ENCODE measurements around the gene PPIE.

PPIE gene

DNA sequence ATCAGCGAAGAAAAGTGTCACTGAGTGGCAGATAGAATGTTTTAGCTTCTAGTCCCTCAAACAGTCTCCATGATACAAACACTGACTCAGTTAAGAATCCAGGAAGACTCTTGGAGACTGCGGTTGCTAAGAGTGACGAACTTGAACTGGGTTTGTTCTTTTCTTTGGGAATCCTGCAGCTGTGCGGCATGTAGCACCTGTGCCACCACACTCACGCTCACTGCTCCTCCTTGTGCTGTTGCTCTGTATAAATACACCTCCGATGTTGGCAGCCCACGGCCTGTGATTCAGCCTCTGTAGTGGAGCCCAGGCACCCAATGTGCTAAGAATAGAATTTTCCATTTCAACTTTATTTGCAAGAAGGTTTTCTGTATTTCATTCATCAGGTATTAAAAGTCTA, 5.5 kb upstream of the PPIE start:
- no peaks in the 10 kb centered on the region for H3K4me1 ChIP-seq (ENCODE audit: control insufficient read depth, insufficient read depth, low read length)
- no peak overlapping the region for H3K4me3 ChIP-seq (ENCODE audit: insufficient read depth, low read depth, low read length)
- H3K9me3 ChIP-seq (ENCODE audit: control insufficient read depth, low read length): no peaks in the 10 kb centered on the region
- peaks cover 99% of the 10 kb centered on the region for H3K27me3 ChIP-seq (ENCODE audit: control insufficient read depth, insufficient read depth, low read length, poor library complexity, severe bottlenecking)
- no peak overlapping the region for H3K27ac ChIP-seq (ENCODE audit: insufficient read depth, low read depth, low read length, poor library complexity, severe bottlenecking)
- WGBS, 2 experiments: 72 to 77% methylated on average over 7 of the region's 7 CpGs
- no peaks in the 10 kb centered on the region for H3K36me3 ChIP-seq (ENCODE audit: control insufficient read depth, insufficient read depth, low read length)

DNA sequence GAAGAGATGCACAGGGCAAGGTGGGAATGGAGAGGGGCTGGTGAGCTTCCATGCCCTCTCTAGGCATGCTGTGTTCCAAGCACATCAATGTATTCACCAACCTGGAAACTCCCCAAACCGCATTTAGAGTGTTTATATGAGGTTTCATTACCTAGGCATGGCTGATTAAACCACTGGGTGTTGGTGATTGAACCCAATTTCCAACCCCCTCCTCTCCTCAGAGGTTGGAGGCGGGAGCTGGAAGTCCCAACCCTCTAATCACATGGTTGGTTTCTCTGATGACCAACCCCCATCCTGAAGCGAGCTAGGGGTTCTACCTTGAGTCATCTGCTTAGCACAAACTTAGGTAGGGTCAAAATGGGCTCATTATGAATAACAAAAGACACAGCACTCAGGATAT, 3.0 kb upstream of the PPIE start:
- H3K27me3 ChIP-seq (ENCODE audit: control insufficient read depth, insufficient read depth, low read length, poor library complexity, severe bottlenecking): peaks cover 73% of the 10 kb centered on the region
- 59 to 80% methylated on average over 3 of the region's 3 CpGs for WGBS, 2 experiments

GRCh38 chr1:39737546-39738169, 1.0 kb upstream of the PPIE start:
- H3K4me1 ChIP-seq (ENCODE audit: control insufficient read depth, insufficient read depth, low read length): peaks cover 3% of the 10 kb centered on the region
- no peak overlapping the region for H3K4me3 ChIP-seq (ENCODE audit: insufficient read depth, low read depth, low read length)
- H3K36me3 ChIP-seq (ENCODE audit: control insufficient read depth, insufficient read depth, low read length): peaks cover 5% of the 10 kb centered on the region
- H3K9me3 ChIP-seq (ENCODE audit: control insufficient read depth, low read length): no peaks in the 10 kb centered on the region
- H3K27ac ChIP-seq (ENCODE audit: insufficient read depth, low read depth, low read length, poor library complexity, severe bottlenecking): no peak overlapping the region
- 89 to 95% methylated on average over 9 of the region's 9 CpGs for WGBS, 2 experiments
- peaks cover 54% of the 10 kb centered on the region for H3K27me3 ChIP-seq (ENCODE audit: control insufficient read depth, insufficient read depth, low read length, poor library complexity, severe bottlenecking)

More for the DNA sequence above, 3.0 kb upstream of the PPIE start:
- Histone ChIP-seq H3K36me3 (ENCODE audit: control insufficient read depth, insufficient read depth, low read length) (no peaks in the 10 kb centered on the region), H3K4me1 (ENCODE audit: control insufficient read depth, insufficient read depth, low read length) (peaks cover 3% of the 10 kb centered on the region), H3K4me3 (ENCODE audit: insufficient read depth, low read depth, low read length) (no peak overlapping the region), H3K27ac (ENCODE audit: insufficient read depth, low read depth, low read length, poor library complexity, severe bottlenecking) (no peak overlapping the region), H3K9me3 (ENCODE audit: control insufficient read depth, low read length) (no peaks in the 10 kb centered on the region)

DNA sequence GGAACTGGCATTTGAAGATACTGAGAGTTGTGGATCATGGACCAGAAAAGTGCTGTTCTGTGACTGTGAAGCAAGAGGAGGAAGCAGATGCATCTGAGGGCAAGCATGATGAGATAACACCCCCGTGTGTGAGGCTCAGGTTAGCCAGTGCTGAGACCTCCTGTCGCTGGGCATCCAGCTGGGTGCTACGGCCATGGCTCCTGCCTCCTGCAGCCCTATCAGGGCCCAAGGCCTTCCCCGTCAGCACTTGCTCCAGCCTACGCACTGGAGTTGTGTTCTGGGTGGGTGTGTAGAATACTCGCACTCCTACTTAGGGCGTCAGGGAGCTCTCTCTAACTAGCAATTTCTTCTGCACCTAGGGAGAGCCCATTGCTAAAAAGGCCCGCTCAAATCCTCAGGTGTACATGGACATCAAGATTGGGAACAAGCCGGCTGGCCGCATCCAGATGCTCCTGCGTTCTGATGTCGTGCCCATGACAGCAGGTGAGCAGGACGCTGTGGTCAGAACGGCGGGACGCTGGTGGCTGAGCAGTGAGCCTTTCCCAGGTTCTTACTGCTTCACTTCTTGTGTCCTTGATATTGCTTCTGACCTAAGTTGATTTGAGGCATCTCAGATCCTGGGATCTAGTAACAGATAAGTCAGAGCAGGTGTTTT, 6.5 kb downstream of the PPIE start:
- Histone ChIP-seq H3K27me3 (ENCODE audit: control insufficient read depth, insufficient read depth, low read length, poor library complexity, severe bottlenecking) (no peaks in the 10 kb centered on the region), H3K9me3 (ENCODE audit: control insufficient read depth, low read length) (no peaks in the 10 kb centered on the region), H3K4me3 (ENCODE audit: insufficient read depth, low read depth, low read length) (no peak overlapping the region), H3K36me3 (ENCODE audit: control insufficient read depth, insufficient read depth, low read length) (peaks cover 50% of the 10 kb centered on the region), H3K4me1 (ENCODE audit: control insufficient read depth, insufficient read depth, low read length) (no peaks in the 10 kb centered on the region), H3K27ac (ENCODE audit: insufficient read depth, low read depth, low read length, poor library complexity, severe bottlenecking) (no peak overlapping the region)
- 95 to 97% methylated on average over 16 of the region's 16 CpGs for WGBS, 2 experiments

- H3K4me1 ChIP-seq (ENCODE audit: control insufficient read depth, insufficient read depth, low read length): no peaks in the 10 kb centered on the region
- no peaks in the 10 kb centered on the region for H3K27me3 ChIP-seq (ENCODE audit: control insufficient read depth, insufficient read depth, low read length, poor library complexity, severe bottlenecking)
- WGBS, 2 experiments: 94 to 97% methylated on average over 7 of the region's 7 CpGs
- H3K9me3 ChIP-seq (ENCODE audit: control insufficient read depth, low read length): no peaks in the 10 kb centered on the region
- peaks cover 62% of the 10 kb centered on the region for H3K36me3 ChIP-seq (ENCODE audit: control insufficient read depth, insufficient read depth, low read length)
- no peak overlapping the region for H3K27ac ChIP-seq (ENCODE audit: insufficient read depth, low read depth, low read length, poor library complexity, severe bottlenecking)
- no peak overlapping the region for H3K4me3 ChIP-seq (ENCODE audit: insufficient read depth, low read depth, low read length)
Measured at GRCh38 chr1:39751595-39751994, 12.9 kb downstream of the PPIE start.

DNA sequence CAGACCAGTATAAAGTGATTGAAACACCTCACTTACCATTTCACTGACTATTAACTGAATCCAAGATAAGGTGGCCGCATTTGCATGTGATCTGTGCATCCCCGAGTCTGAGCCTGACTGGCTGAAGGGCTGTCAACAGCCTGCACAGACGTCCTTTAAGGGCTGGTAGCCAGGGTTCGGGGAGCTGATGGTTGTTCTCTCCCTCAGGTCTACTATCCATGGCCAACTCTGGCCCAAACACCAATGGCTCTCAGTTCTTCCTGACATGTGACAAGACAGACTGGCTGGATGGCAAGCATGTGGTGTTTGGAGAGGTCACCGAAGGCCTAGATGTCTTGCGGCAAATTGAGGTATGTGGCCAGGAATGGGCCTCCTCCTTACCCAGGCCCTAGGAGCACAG, 14.0 kb downstream of the PPIE start:
- Histone ChIP-seq H3K4me3 (ENCODE audit: insufficient read depth, low read depth, low read length) (no peak overlapping the region), H3K4me1 (ENCODE audit: control insufficient read depth, insufficient read depth, low read length) (no peaks in the 10 kb centered on the region), H3K27ac (ENCODE audit: insufficient read depth, low read depth, low read length, poor library complexity, severe bottlenecking) (no peak overlapping the region), H3K36me3 (ENCODE audit: control insufficient read depth, insufficient read depth, low read length) (peaks cover 58% of the 10 kb centered on the region), H3K9me3 (ENCODE audit: control insufficient read depth, low read length) (no peaks in the 10 kb centered on the region), H3K27me3 (ENCODE audit: control insufficient read depth, insufficient read depth, low read length, poor library complexity, severe bottlenecking) (no peaks in the 10 kb centered on the region)
- 95% methylated on average over 6 of the region's 6 CpGs for WGBS, 2 experiments

DNA sequence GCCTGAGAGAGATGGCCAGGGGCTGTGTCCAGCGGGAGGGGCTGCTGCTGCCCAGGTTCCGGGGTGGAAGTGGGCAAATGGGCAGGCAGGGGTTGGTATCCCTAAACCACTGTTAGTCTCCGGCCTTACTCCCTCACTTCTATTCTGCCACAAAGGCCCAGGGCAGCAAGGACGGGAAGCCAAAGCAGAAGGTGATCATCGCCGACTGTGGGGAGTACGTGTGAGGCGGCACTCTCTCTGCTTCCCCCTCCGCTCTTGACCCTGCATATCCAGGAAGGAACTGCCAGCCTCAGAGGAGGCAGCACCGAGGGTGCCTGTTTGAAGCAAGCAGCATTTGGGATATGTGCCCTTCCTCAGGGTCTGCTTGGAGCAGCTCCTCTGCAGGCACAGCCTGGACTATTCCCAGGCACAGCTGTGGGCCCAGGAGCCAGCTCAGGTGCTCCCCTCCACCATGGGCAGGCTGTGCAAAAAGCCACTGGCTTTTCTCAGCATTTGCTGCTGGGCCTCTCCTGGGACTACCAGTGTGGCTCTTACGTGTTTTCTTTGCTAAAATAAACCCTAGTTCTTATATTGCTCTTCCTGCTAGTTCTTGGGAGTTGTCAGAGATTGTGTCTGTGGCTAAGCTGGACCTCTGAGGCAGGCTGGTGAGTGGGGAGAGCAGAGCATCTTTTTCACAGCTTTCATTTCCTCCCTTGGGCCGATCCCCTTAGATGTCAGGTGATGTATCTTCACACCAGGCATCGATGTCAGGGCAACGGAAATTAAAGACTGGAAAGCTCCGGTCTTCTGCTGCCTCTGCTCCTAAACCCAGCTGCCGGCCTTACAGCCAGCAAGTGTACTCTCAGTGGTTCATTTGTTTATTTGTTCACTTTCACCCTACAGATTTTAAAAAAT, 14.7 kb downstream of the PPIE start:
- H3K36me3 ChIP-seq (ENCODE audit: control insufficient read depth, insufficient read depth, low read length): peaks cover 58% of the 10 kb centered on the region
- H3K27me3 ChIP-seq (ENCODE audit: control insufficient read depth, insufficient read depth, low read length, poor library complexity, severe bottlenecking): no peaks in the 10 kb centered on the region
- H3K27ac ChIP-seq (ENCODE audit: insufficient read depth, low read depth, low read length, poor library complexity, severe bottlenecking): no peak overlapping the region
- H3K4me1 ChIP-seq (ENCODE audit: control insufficient read depth, insufficient read depth, low read length): no peaks in the 10 kb centered on the region
- H3K4me3 ChIP-seq (ENCODE audit: insufficient read depth, low read depth, low read length): no peak overlapping the region
- H3K9me3 ChIP-seq (ENCODE audit: control insufficient read depth, low read length): no peaks in the 10 kb centered on the region
- WGBS, 2 experiments: 95 to 96% methylated on average over 16 of the region's 16 CpGs

- no peaks in the 10 kb centered on the region for H3K9me3 ChIP-seq (ENCODE audit: control insufficient read depth, low read length)
- 97 to 100% methylated on average over 2 of the region's 2 CpGs for WGBS, 2 experiments
- no peak overlapping the region for H3K27ac ChIP-seq (ENCODE audit: insufficient read depth, low read depth, low read length, poor library complexity, severe bottlenecking)
- H3K36me3 ChIP-seq (ENCODE audit: control insufficient read depth, insufficient read depth, low read length): peaks cover 53% of the 10 kb centered on the region
- no peaks in the 10 kb centered on the region for H3K27me3 ChIP-seq (ENCODE audit: control insufficient read depth, insufficient read depth, low read length, poor library complexity, severe bottlenecking)
- H3K4me1 ChIP-seq (ENCODE audit: control insufficient read depth, insufficient read depth, low read length): no peaks in the 10 kb centered on the region
- H3K4me3 ChIP-seq (ENCODE audit: insufficient read depth, low read depth, low read length): no peak overlapping the region
Measured at GRCh38 chr1:39754026-39754570, 15.4 kb downstream of the PPIE start.

DNA sequence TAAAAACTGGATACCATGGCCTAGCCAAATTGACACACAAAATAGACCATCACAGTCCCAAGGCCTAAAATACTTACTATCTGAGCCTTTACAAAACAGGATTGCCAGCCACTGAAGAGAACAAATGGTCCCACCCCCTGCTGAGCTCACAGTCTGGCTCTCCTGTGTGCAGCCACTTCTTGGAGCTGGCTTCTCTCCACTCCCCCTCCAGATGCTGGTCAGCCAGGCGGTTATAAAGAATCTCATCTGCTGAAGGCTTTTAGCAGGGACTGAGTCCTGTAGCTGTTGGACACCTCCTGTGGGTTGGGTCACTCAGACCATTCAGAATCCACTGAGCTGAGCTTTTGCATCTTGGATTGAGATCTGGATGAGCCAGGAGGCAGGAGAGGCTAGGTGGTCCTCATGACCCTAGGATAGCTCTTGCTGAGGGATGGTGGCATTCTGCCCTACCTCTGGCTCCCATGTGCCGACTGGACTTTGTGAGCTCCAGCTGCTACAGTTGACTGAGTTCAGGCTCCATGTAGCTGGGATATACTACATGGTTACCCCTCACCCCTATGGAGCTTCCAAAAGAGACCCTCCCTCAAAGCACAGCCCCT, 16.3 kb downstream of the PPIE start:
- 89 to 96% methylated on average over 2 of the region's 2 CpGs for WGBS, 2 experiments
- Histone ChIP-seq H3K4me3 (ENCODE audit: insufficient read depth, low read depth, low read length) (no peak overlapping the region), H3K36me3 (ENCODE audit: control insufficient read depth, insufficient read depth, low read length) (peaks cover 44% of the 10 kb centered on the region), H3K9me3 (ENCODE audit: control insufficient read depth, low read length) (no peaks in the 10 kb centered on the region), H3K4me1 (ENCODE audit: control insufficient read depth, insufficient read depth, low read length) (no peaks in the 10 kb centered on the region), H3K27me3 (ENCODE audit: control insufficient read depth, insufficient read depth, low read length, poor library complexity, severe bottlenecking) (no peaks in the 10 kb centered on the region), H3K27ac (ENCODE audit: insufficient read depth, low read depth, low read length, poor library complexity, severe bottlenecking) (no peak overlapping the region)

Measured in ectodermal cell (in vitro differentiated cells).